Erythroblast (primary cell): ENCODE data around the gene SCNN1A.

Experiments
- GATA1 ChIP-seq: IDR thresholded peaks from 2 replicates; pipeline ENCODE4 v1.6.1; 2011; ENCODE audit warnings: low read depth, mild to moderate bottlenecking, control low read depth, low read length, moderate library complexity
- POLR2A ChIP-seq: IDR thresholded peaks from 2 replicates; pipeline ENCODE4 v1.6.1; 2011; ENCODE audit warnings: mild to moderate bottlenecking, low read length

- TF ChIP-seq POLR2A (no peak), GATA1 (no peak)
Observed at GRCh38 chr12:6375269-6376078, at the start of gene SCNN1A.
